ENCODE measurements around the gene TMCO5A.

TMCO5A gene

GRCh38 chr15:37978231-37978630, 43.8 kb downstream of the TMCO5A start:
- DNase-seq, result no peak

- DNase-seq, result no peak
Observed at GRCh38 chr15:37979671-37980409, 45.4 kb downstream of the TMCO5A start.

GRCh38 chr15:37981201-37981600, 46.8 kb downstream of the TMCO5A start:
- no peak for DNase-seq

- DNase-seq, result no peak
Observed at GRCh38 chr15:37981775-37982174, 47.3 kb downstream of the TMCO5A start.

GRCh38 chr15:37984368-37984767, 49.9 kb downstream of the TMCO5A start:
- DNase-seq, result no peak

GRCh38 chr15:37995461-37996347, 61.3 kb downstream of the TMCO5A start:
- no peak for DNase-seq

Data from 8988T (cell line).